SU-DHL-6 (cell line): ENCODE measurements around the gene CATSPERE.

Source experiments
- H2AFZ ChIP-seq: fragments of 200-600 bp; sonication (generic); 2 replicates; pipeline ENCODE4 v1.6.1; 2014; ENCODE audit warnings: low read depth, mild to moderate bottlenecking, moderate library complexity, mixed read lengths, antibody characterized with exemption, low read length; ENCODE audit not compliant: severe bottlenecking
- H3F3A ChIP-seq: fragments of 200-600 bp; shearing (Covaris generic); 2 replicates; pipeline ENCODE4 v1.6.0; 2016; ENCODE audit warnings: antibody characterized with exemption, mild to moderate bottlenecking; ENCODE audit not compliant: insufficient read depth
- H3K27ac ChIP-seq: fragments of 200-600 bp; sonication (generic); 2 replicates; pipeline ENCODE4 v1.5.1; 2016; ENCODE audit warnings: low read depth, mild to moderate bottlenecking, low read length, moderate library complexity, mixed read lengths
- H3K27me3 ChIP-seq: fragments of 200-600 bp; sonication (generic), shearing (Covaris generic); 2 replicates; pipeline ENCODE4 v1.6.0; 2014; ENCODE audit warnings: mild to moderate bottlenecking, low read length
- H3K36me3 ChIP-seq: fragments of 200-600 bp; sonication (generic); 2 replicates; pipeline ENCODE4 v1.6.1; 2014; ENCODE audit warnings: mild to moderate bottlenecking, low read length, mixed read lengths
- H3K4me2 ChIP-seq: fragments of 300-600, 200-600 bp; shearing (Covaris generic), sonication (generic); 2 replicates; pipeline ENCODE4 v1.6.0; 2014; ENCODE audit warnings: low read length, low read depth, mild to moderate bottlenecking; ENCODE audit not compliant: poor library complexity, severe bottlenecking
- H3K4me3 ChIP-seq: fragments of 200-600 bp; sonication (generic); 2 replicates; pipeline ENCODE4 v1.5.1; 2014; ENCODE audit warnings: antibody characterized with exemption, low read length, mild to moderate bottlenecking, mixed read lengths; ENCODE audit not compliant: insufficient read depth, poor library complexity, severe bottlenecking
- H3K79me2 ChIP-seq: fragments of 200-600 bp; sonication (generic); 2 replicates; pipeline ENCODE4 v1.6.1; 2014; ENCODE audit warnings: mild to moderate bottlenecking, low read length, moderate library complexity; ENCODE audit not compliant: insufficient read depth
- H3K9ac ChIP-seq: fragments of 200-600 bp; sonication (generic); 2 replicates; pipeline ENCODE4 v1.7.0; 2014; ENCODE audit warnings: mild to moderate bottlenecking, low read length
- H3K9me2 ChIP-seq: fragments of 200-600 bp; sonication (generic); replicated peaks from 2 replicates; pipeline ENCODE4 v1.6.1; 2014; ENCODE audit warnings: low read length; ENCODE audit not compliant: insufficient read depth
- H3K9me3 ChIP-seq: fragments of 200-600 bp; sonication (generic); 2 replicates; pipeline ENCODE4 v1.6.1; 2014; ENCODE audit warnings: low read length, mixed read lengths; ENCODE audit not compliant: insufficient read depth
- H4K20me1 ChIP-seq: fragments of 200-600 bp; sonication (generic); 2 replicates; pipeline ENCODE4 v1.6.1; 2014; ENCODE audit warnings: low read depth, mild to moderate bottlenecking, antibody characterized with exemption, low read length, moderate library complexity, mixed read lengths
- CTCF ChIP-seq: fragments of 200-600 bp; sonication (generic); IDR thresholded peaks from one replicate; pipeline ENCODE4 v1.5.1; 2017; ENCODE audit warnings: antibody characterized with exemption, mild to moderate bottlenecking, low read length, moderate library complexity; ENCODE audit not compliant: insufficient read depth, poor library complexity, severe bottlenecking
- EZH2phosphoT487 ChIP-seq: fragments of 200-600 bp; sonication (generic), shearing (Covaris generic); conservative IDR thresholded peaks from 2 replicates; pipeline ENCODE4 v1.6.1; 2018; ENCODE audit warnings: mild to moderate bottlenecking, antibody characterized with exemption, low read length, moderate library complexity, mixed read lengths

CATSPERE gene

GRCh38 chr1:244444854-244445253, 16.2 kb upstream of the CATSPERE start:
- H3K9ac ChIP-seq, result no peak overlapping the region
- no peaks in the 10 kb centered on the region for H3F3A ChIP-seq
- no peak overlapping the region for H3K27ac ChIP-seq
- no peak overlapping the region for H3K4me3 ChIP-seq
- no peak for TF ChIP-seq CTCF
- no peak for TF ChIP-seq EZH2phosphoT487
- peaks cover 21% of the 10 kb centered on the region; the same call in 1 of the 2 replicates for H4K20me1 ChIP-seq
- no peaks in the 10 kb centered on the region for H3K9me3 ChIP-seq
- H2AFZ ChIP-seq, result no peak overlapping the region
- H3K4me2 ChIP-seq, result no peak overlapping the region
- H3K79me2 ChIP-seq, result peaks cover 98% of the 10 kb centered on the region
- no peaks in the 10 kb centered on the region for H3K9me2 ChIP-seq
- H3K36me3 ChIP-seq, result peaks cover 29% of the 10 kb centered on the region; the same call in 1 of the 2 replicates
- no peaks in the 10 kb centered on the region for H3K27me3 ChIP-seq

GRCh38 chr1:244445320-244446181, 15.5 kb upstream of the CATSPERE start:
- Histone ChIP-seq H3K27me3 (no peaks in the 10 kb centered on the region), H3K27ac (no peak overlapping the region), H3K9ac (no peak overlapping the region), H3K36me3 (peaks cover 33% of the 10 kb centered on the region; the same call in 1 of the 2 replicates), H3K9me3 (no peaks in the 10 kb centered on the region), H3K4me2 (no peak overlapping the region), H3K4me3 (no peak overlapping the region), H3K9me2 (no peaks in the 10 kb centered on the region), H3F3A (no peaks in the 10 kb centered on the region), H3K79me2 (peaks cover 98% of the 10 kb centered on the region), H4K20me1 (peaks cover 25% of the 10 kb centered on the region; the same call in 1 of the 2 replicates), H2AFZ (no peak overlapping the region)
- TF ChIP-seq CTCF (no peak), EZH2phosphoT487 (no peak)

GRCh38 chr1:244447024-244447423, 14.0 kb upstream of the CATSPERE start:
- Histone ChIP-seq H3K9me2 (no peaks in the 10 kb centered on the region), H2AFZ (no peak overlapping the region), H3K9me3 (no peaks in the 10 kb centered on the region), H3K4me2 (peak overlapping the region; percentile 13), H3F3A (no peaks in the 10 kb centered on the region), H3K27ac (no peak overlapping the region), H3K79me2 (peaks cover 95% of the 10 kb centered on the region), H4K20me1 (peaks cover 23% of the 10 kb centered on the region; the same call in 1 of the 2 replicates), H3K9ac (no peak overlapping the region), H3K4me3 (no peak overlapping the region), H3K36me3 (peaks cover 33% of the 10 kb centered on the region; the same call in 1 of the 2 replicates), H3K27me3 (no peaks in the 10 kb centered on the region)
- TF ChIP-seq EZH2phosphoT487, result no peak

- Histone ChIP-seq H3K9me2 (no peaks in the 10 kb centered on the region), H4K20me1 (peaks cover 21% of the 10 kb centered on the region; the same call in 1 of the 2 replicates), H3F3A (no peaks in the 10 kb centered on the region), H3K36me3 (peaks cover 33% of the 10 kb centered on the region; the same call in 1 of the 2 replicates), H3K27me3 (no peaks in the 10 kb centered on the region), H3K79me2 (peaks cover 90% of the 10 kb centered on the region), H3K9me3 (no peaks in the 10 kb centered on the region), H3K27ac (no peak overlapping the region), H3K4me3 (no peak overlapping the region), H3K4me2 (peak overlapping the region; percentile 24), H3K9ac (no peak overlapping the region), H2AFZ (no peak overlapping the region)
- TF ChIP-seq CTCF, result no peak
- TF ChIP-seq EZH2phosphoT487, result no peak
Measured at GRCh38 chr1:244447552-244447951, 13.5 kb upstream of the CATSPERE start.
